H1 (cell line): ENCODE results near the gene KCNK4. TPM values are rescaled to one million over a fixed set of nuclear protein-coding genes. Genes with fewer than 3 reads are reported as not detected.

Experiments
- KDM4A ChIP-seq: IDR thresholded peaks from one replicate; pipeline ENCODE4 v1.7.1; 2012; ENCODE audit warnings: low read depth, mild to moderate bottlenecking, moderate library complexity, low read length, inconsistent platforms; ENCODE audit not compliant: severe bottlenecking
- RXRA ChIP-seq: IDR thresholded peaks from 2 replicates; pipeline ENCODE4 v1.6.1; 2011; ENCODE audit warnings: low read depth, mild to moderate bottlenecking, low read length, moderate library complexity; ENCODE audit not compliant: insufficient read depth
- SUZ12 ChIP-seq: fragments of 200-600 bp; sonication (generic); IDR thresholded peaks from 2 replicates; pipeline ENCODE4 v1.6.1; 2012; ENCODE audit warnings: mild to moderate bottlenecking, inconsistent platforms, low read length, moderate library complexity, mixed read lengths
- polyA plus RNA-seq, 7 experiments: library from polyadenylated mRNA; depleted of rRNA in 3 of 7; stranded (reverse) in 5 of 7; unstranded in 2 of 7; fragments of >200 nt in 5 of 7; fragments of 200-250 nt in 2 of 7; gene quantifications; 1 replicate in 5 of 7; 2 replicates in 1 of 7; 4 replicates in 1 of 7; pipeline versions ENCODE4 v1.2.1 to v1.2.3, GENCODE V29; 2011 to 2013; ENCODE audit warnings: missing spikeins in 2 of 7, mixed read lengths in 2 of 7
- total RNA-seq: library from RNA; stranded (reverse); fragmentation: NEBNext Ultra II Directional; extraction: Animal tissue kit (Norgen Biotek cat#: 25700); gene quantifications from 2 replicates; pipeline ENCODE4 v1.2.1, GENCODE V29; 2021
- TF ChIP-seq, protein P1 (sequence below): IDR thresholded peaks from 2 replicates; pipeline ENCODE4 v1.6.1; 2012; ENCODE audit warnings: inconsistent platforms

The KCNK4 gene
- total and polyA plus RNA-seq, 2 of the 8 experiments (the other 6 are each of a cell fraction or from before 2014, with no cell fraction given) = 0.19 TPM; not detected in 1

DNA sequence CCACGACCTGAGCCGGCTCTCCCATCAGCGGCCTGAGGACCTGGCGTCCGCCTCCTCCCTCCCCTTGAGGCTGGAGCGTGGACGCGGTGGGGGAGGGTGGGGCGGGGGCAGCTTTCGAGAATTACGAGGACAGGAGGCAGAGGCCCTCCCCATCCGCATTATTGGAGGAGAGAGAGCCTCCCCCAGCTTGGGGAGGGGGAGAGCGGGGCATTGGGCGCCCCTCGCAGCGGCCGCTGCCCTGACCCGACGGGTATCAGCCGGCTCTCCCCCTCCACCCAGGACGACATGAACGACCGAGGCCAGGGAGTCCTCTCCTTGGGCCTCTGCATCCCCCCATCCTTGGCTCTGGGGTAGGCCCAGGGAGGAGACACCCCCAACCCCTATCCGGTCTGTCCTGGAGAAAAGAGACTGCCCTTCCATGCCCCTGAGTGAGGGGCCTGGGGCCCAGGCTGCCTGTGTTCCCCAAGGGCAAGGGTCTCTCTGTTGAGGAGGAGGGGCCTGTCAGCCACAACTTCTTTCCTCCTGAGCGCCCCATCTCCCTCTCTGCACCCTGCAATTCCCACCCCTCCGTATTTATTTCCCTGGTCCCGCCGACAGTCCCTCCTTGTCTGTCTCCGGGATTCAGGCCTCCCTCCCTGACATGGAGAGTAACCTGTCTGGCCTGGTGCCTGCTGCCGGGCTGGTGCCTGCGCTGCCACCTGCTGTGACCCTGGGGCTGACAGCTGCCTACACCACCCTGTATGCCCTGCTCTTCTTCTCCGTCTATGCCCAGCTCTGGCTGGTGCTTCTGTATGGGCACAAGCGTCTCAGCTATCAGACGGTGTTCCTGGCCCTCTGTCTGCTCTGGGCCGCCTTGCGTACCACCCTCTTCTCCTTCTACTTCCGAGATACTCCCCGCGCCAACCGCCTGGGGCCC, 5.0 kb upstream of the KCNK4 start (continued):
- no peak for TF ChIP-seq KDM4A
- no peak for TF ChIP-seq SUZ12
- no peak for TF ChIP-seq RXRA
- TF ChIP-seq, protein P1, sequence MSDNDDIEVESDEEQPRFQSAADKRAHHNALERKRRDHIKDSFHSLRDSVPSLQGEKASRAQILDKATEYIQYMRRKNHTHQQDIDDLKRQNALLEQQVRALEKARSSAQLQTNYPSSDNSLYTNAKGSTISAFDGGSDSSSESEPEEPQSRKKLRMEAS = no peak
